Measurements from ENCODE around the gene CMTM5. TPM values are rescaled to one million over a fixed set of nuclear protein-coding genes. Genes with fewer than 3 reads are reported as not detected.

CMTM5 gene
- polyA plus RNA-seq, 1 donor (not counting 4 experiments of a cell fraction or from before 2014, with no cell fraction given): not detected

- H3K4me3 ChIP-seq (ENCODE audit: control insufficient read depth in 2 of 3, extremely low read depth in 1 of 3, insufficient read depth in 2 of 3, low read depth in 1 of 3, low read length in 3 of 3): no peak overlapping the region
- no peaks in the 10 kb centered on the region for H3K79me2 ChIP-seq (ENCODE audit: control insufficient read depth, insufficient read depth, low read length)
- H3K27me3 ChIP-seq (ENCODE audit: control insufficient read depth, extremely low read depth, insufficient read depth, low read length): no peaks in the 10 kb centered on the region
- peaks cover 0 to 2% of the 10 kb centered on the region in 2 experiments for H3K36me3 ChIP-seq (ENCODE audit: control insufficient read depth in 2 of 2, extremely low read depth in 1 of 2, insufficient read depth in 2 of 2, low read length in 2 of 2)
- peaks cover 12% of the 10 kb centered on the region for H3K4me1 ChIP-seq (ENCODE audit: control insufficient read depth, extremely low read depth, insufficient read depth, low read length)
- H3K4me2 ChIP-seq (ENCODE audit: control insufficient read depth, extremely low read depth, insufficient read depth, low read depth, low read length): no peak overlapping the region
- TF ChIP-seq EZH2 (IDR thresholded peaks at IDR 0.05; ENCODE audit: low read length): no peak
- no peak for TF ChIP-seq CTCF (optimal IDR thresholded peaks at IDR 0.05 in 1 of 3, IDR thresholded peaks at IDR 0.05 in 1 of 3, conservative IDR thresholded peaks at IDR 0.05 in 1 of 3; ENCODE audit: extremely low read depth in 1 of 3, insufficient read depth in 2 of 3, low read length in 3 of 3)
- DNase-seq (ENCODE audit: low read depth, low spot score) (no peak), FAIRE-seq (no peak)
- no peak overlapping the region for H3K27ac ChIP-seq (ENCODE audit: control insufficient read depth, insufficient read depth, low read length)
- no peak overlapping the region for H2AFZ ChIP-seq (ENCODE audit: control insufficient read depth, low read length)
- H3K9me3 ChIP-seq (ENCODE audit: control insufficient read depth, low read depth, low read length): no peaks in the 10 kb centered on the region
- H3K9ac ChIP-seq (ENCODE audit: control insufficient read depth, extremely low read depth, insufficient read depth, low read length): no peak overlapping the region
- H3K9me1 ChIP-seq (ENCODE audit: control insufficient read depth, extremely low read depth, insufficient read depth, low read length): no peaks in the 10 kb centered on the region
- dilution Hi-C loops (cut with MboI; ENCODE audit: extremely low pct_ligation_motif_present, low sequenced_read_pairs): no loop called here
- no peaks in the 10 kb centered on the region for H4K20me1 ChIP-seq (ENCODE audit: control insufficient read depth, extremely low read depth, insufficient read depth, low read length)
These were observed 16.4 kb upstream of the CMTM5 start for GRCh38 chr14:23360496-23360895.

GRCh38 chr14:23361320-23361719 is 15.5 kb upstream of the CMTM5 start:
- Histone ChIP-seq H2AFZ (ENCODE audit: control insufficient read depth, low read length) (no peak overlapping the region), H3K4me1 (ENCODE audit: control insufficient read depth, extremely low read depth, insufficient read depth, low read length) (peaks cover 15% of the 10 kb centered on the region), H3K9ac (ENCODE audit: control insufficient read depth, extremely low read depth, insufficient read depth, low read length) (no peak overlapping the region), H3K9me3 (ENCODE audit: control insufficient read depth, low read depth, low read length) (no peaks in the 10 kb centered on the region), H3K9me1 (ENCODE audit: control insufficient read depth, extremely low read depth, insufficient read depth, low read length) (no peaks in the 10 kb centered on the region), H3K4me2 (ENCODE audit: control insufficient read depth, extremely low read depth, insufficient read depth, low read depth, low read length) (no peak overlapping the region), H3K79me2 (ENCODE audit: control insufficient read depth, insufficient read depth, low read length) (no peaks in the 10 kb centered on the region), H3K36me3 (ENCODE audit: control insufficient read depth in 2 of 2, extremely low read depth in 1 of 2, insufficient read depth in 2 of 2, low read length in 2 of 2) (peaks cover 0 to 2% of the 10 kb centered on the region in 2 experiments), H3K4me3 (ENCODE audit: control insufficient read depth in 2 of 3, extremely low read depth in 1 of 3, insufficient read depth in 2 of 3, low read depth in 1 of 3, low read length in 3 of 3) (no peak overlapping the region), H3K27me3 (ENCODE audit: control insufficient read depth, extremely low read depth, insufficient read depth, low read length) (no peaks in the 10 kb centered on the region), H3K27ac (ENCODE audit: control insufficient read depth, insufficient read depth, low read length) (no peak overlapping the region), H4K20me1 (ENCODE audit: control insufficient read depth, extremely low read depth, insufficient read depth, low read length) (no peaks in the 10 kb centered on the region)
- TF ChIP-seq EZH2 (IDR thresholded peaks at IDR 0.05; ENCODE audit: low read length): no peak
- TF ChIP-seq CTCF (optimal IDR thresholded peaks at IDR 0.05 in 1 of 3, IDR thresholded peaks at IDR 0.05 in 1 of 3, conservative IDR thresholded peaks at IDR 0.05 in 1 of 3; ENCODE audit: extremely low read depth in 1 of 3, insufficient read depth in 2 of 3, low read length in 3 of 3): no peak
- dilution Hi-C loops (cut with MboI; ENCODE audit: extremely low pct_ligation_motif_present, low sequenced_read_pairs): no loop called here
- DNase-seq (ENCODE audit: low read depth, low spot score) (no peak), FAIRE-seq (no peak)

Data from keratinocyte (primary cell).